Naive thymus-derived CD4-positive, alpha-beta T cell (primary cell): ENCODE results near the gene HSPA12B. TPM values are rescaled to one million over a fixed set of nuclear protein-coding genes. Genes with fewer than 3 reads are reported as not detected.

ENCODE experiments used
- ATAC-seq: fragments of 150-1000 bp; cut with Tn5 transposase; 2 replicates; pipeline ENCODE4 v1.10.0; 2021; ENCODE audit warnings: mild to moderate bottlenecking, moderate library complexity
- CTCF ChIA-PET: fragments of 350-600 bp; sonication (Branson Sonifier 250); formaldehyde crosslinking; loops from one replicate; lab custom pipeline; 2021; ENCODE audit warnings: antibody characterized with exemption; lab: Charles Lee
- POLR2A ChIA-PET: fragments of 350-600 bp; sonication (Branson Sonifier 250); formaldehyde crosslinking; loops from one replicate; lab custom pipeline; 2021; ENCODE audit warnings: antibody characterized with exemption, inconsistent platforms; lab: Charles Lee
- DNase-seq, 9 donors: peaks; one replicate each; pipeline versions ENCODE4 v3.0.0 to v3.0.0-alpha.2; 2020 to 2022; ENCODE audit warnings: mixed read lengths in 1 of 9
- H3K27ac ChIP-seq: one replicate; pipeline ENCODE4 v1.7.0; 2013; ENCODE audit warnings: mild to moderate bottlenecking, low read depth, low read length, moderate library complexity
- H3K27me3 ChIP-seq, 2 donors: one replicate each; pipeline ENCODE4 v1.7.0; 2013; ENCODE audit warnings: low read length in 2 of 2, mild to moderate bottlenecking in 2 of 2, moderate library complexity in 2 of 2; ENCODE audit not compliant: control insufficient read depth in 2 of 2, insufficient read depth in 2 of 2
- H3K36me3 ChIP-seq, 3 experiments: 1 replicate in 2 of 3; 2 replicates in 1 of 3; pipeline ENCODE4 v1.7.0; 2013; ENCODE audit warnings: low read length in 3 of 3, mild to moderate bottlenecking in 3 of 3, moderate library complexity in 1 of 3; ENCODE audit not compliant: insufficient read depth in 3 of 3, control insufficient read depth in 2 of 3
- H3K4me1 ChIP-seq, 2 donors: one replicate each; pipeline ENCODE4 v1.7.0; 2013; ENCODE audit warnings: low read length in 2 of 2, mild to moderate bottlenecking in 2 of 2, moderate library complexity in 1 of 2; ENCODE audit not compliant: control insufficient read depth in 2 of 2, insufficient read depth in 2 of 2
- H3K4me3 ChIP-seq: 2 replicates; pipeline ENCODE4 v1.7.0; 2013; ENCODE audit warnings: mild to moderate bottlenecking, low read length
- H3K9me3 ChIP-seq, 3 experiments: 1 replicate in 2 of 3; 2 replicates in 1 of 3; pipeline ENCODE4 v1.7.0; 2013; ENCODE audit warnings: low read length in 3 of 3; ENCODE audit not compliant: control insufficient read depth in 2 of 3
- H3K27ac Mint-ChIP-seq, 9 donors: one replicate each; pipeline ENCODE4 v1.8.0; 2020 to 2022; ENCODE audit warnings: mixed read lengths in 9 of 9, mild to moderate bottlenecking in 8 of 9, moderate library complexity in 5 of 9, inconsistent platforms in 2 of 9
- H3K27me3 Mint-ChIP-seq, 5 donors: one replicate each; pipeline ENCODE4 v1.8.0; 2021 to 2022; ENCODE audit warnings: mixed read lengths in 5 of 5, mild to moderate bottlenecking in 1 of 5
- H3K36me3 Mint-ChIP-seq, 5 donors: one replicate each; pipeline ENCODE4 v1.8.0; 2020 to 2022; ENCODE audit warnings: mixed read lengths in 5 of 5, mild to moderate bottlenecking in 3 of 5, inconsistent platforms in 1 of 5
- H3K4me1 Mint-ChIP-seq, 7 donors: one replicate each; pipeline ENCODE4 v1.8.0; 2020 to 2022; ENCODE audit warnings: mixed read lengths in 7 of 7, mild to moderate bottlenecking in 3 of 7, inconsistent platforms in 1 of 7
- H3K4me3 Mint-ChIP-seq, 10 donors: one replicate each; pipeline ENCODE4 v1.8.0; 2020 to 2022; ENCODE audit warnings: mild to moderate bottlenecking in 10 of 10, mixed read lengths in 10 of 10, moderate library complexity in 6 of 10, inconsistent platforms in 2 of 10
- H3K9me3 Mint-ChIP-seq, 11 donors: one replicate each; pipeline ENCODE4 v1.8.0; 2020 to 2022; ENCODE audit warnings: mixed read lengths in 11 of 11, mild to moderate bottlenecking in 4 of 11, inconsistent platforms in 1 of 11, moderate library complexity in 1 of 11
- intact Hi-C, 2 donors: fragments of 100-400 bp; cut with micrococcal nuclease; formaldehyde crosslinking; loops; one replicate each; pipeline ENCODE4 v1.15.1; 2023
- polyA plus RNA-seq, 2 donors: library from polyadenylated mRNA; unstranded; fragments of 300-500 nt; fragmentation: Illumina TruSeq; gene quantifications; one replicate each; pipeline ENCODE4 v1.2.3, GENCODE V29; 2021
- total RNA-seq, 6 experiments: library from RNA in 5 of 6; stranded (reverse) in 5 of 6; gene quantifications; 1 replicate in 5 of 6; 2 replicates in 1 of 6; pipeline ENCODE4 v1.2.3 and lab custom pipeline; 2021 to 2026

HSPA12B gene
- total and polyA plus RNA-seq, 7 experiments from 2014 or later = 0.09 to 0.20 TPM; not detected in 5

GRCh38 chr20:3734111-3734843, 1.8 kb downstream of the HSPA12B start:
- no peaks in the 10 kb centered on the region for H3K36me3 ChIP-seq
- Mint-ChIP-seq H3K36me3 (peaks cover 0 to 4% (median 0%) of the 10 kb centered on the region in 5 donors), H3K9me3 (peaks cover 0 to 2% (median 0%) of the 10 kb centered on the region in 11 donors), H3K27me3 (peaks cover 26 to 60% (median 29%) of the 10 kb centered on the region in 5 donors), H3K27ac (no peak overlapping the region), H3K4me1 (peaks cover 0 to 6% (median 0%) of the 10 kb centered on the region in 7 donors), H3K4me3 (no peak overlapping the region)
- no peak overlapping the region for H3K4me3 ChIP-seq
- no peak overlapping the region for H3K27ac ChIP-seq
- H3K27me3 ChIP-seq = peaks cover 0 to 2% of the 10 kb centered on the region in 2 donors
- no peaks in the 10 kb centered on the region for H3K4me1 ChIP-seq
- intact Hi-C loops = no loop called here
- CTCF ChIA-PET = no interaction called here
- POLR2A ChIA-PET = no interaction called here
- no peaks in the 10 kb centered on the region for H3K9me3 ChIP-seq
- ATAC-seq = no peak
- DNase-seq = no peak

GRCh38 chr20:3735768-3736167, 3.3 kb downstream of the HSPA12B start:
- ChIA-PET POLR2A (no interaction called here), CTCF (no interaction called here)
- intact Hi-C loops = no loop called here
- no peak for DNase-seq
- Histone ChIP-seq H3K4me1 (no peaks in the 10 kb centered on the region), H3K9me3 (no peaks in the 10 kb centered on the region), H3K27ac (no peak overlapping the region), H3K36me3 (no peaks in the 10 kb centered on the region), H3K27me3 (peaks cover 0 to 2% of the 10 kb centered on the region in 2 donors), H3K4me3 (no peak overlapping the region)
- H3K4me1 Mint-ChIP-seq = peaks cover 0 to 5% (median 0%) of the 10 kb centered on the region in 7 donors
- H3K36me3 Mint-ChIP-seq = peaks cover 0 to 4% (median 0%) of the 10 kb centered on the region in 5 donors
- H3K4me3 Mint-ChIP-seq = no peak overlapping the region
- peaks cover 0 to 2% (median 0%) of the 10 kb centered on the region in 11 donors for H3K9me3 Mint-ChIP-seq
- ATAC-seq = no peak
- peaks cover 16 to 50% (median 20%) of the 10 kb centered on the region in 5 donors for H3K27me3 Mint-ChIP-seq
- no peak overlapping the region for H3K27ac Mint-ChIP-seq

- Histone ChIP-seq H3K36me3 (no peaks in the 10 kb centered on the region), H3K4me1 (no peaks in the 10 kb centered on the region), H3K4me3 (no peak overlapping the region), H3K27ac (no peak overlapping the region), H3K27me3 (no peaks in the 10 kb centered on the region), H3K9me3 (no peaks in the 10 kb centered on the region)
- Mint-ChIP-seq H3K27ac (no peak overlapping the region), H3K9me3 (no peaks in the 10 kb centered on the region), H3K4me1 (peaks cover 0 to 2% (median 0%) of the 10 kb centered on the region in 7 donors), H3K27me3 (peaks cover 0 to 31% (median 3%) of the 10 kb centered on the region in 5 donors), H3K4me3 (no peak overlapping the region), H3K36me3 (no peaks in the 10 kb centered on the region)
- CTCF ChIA-PET = interaction anchor here (0.7 kb wide), 1 partner anchor 11 kb away, joined by 3 read pairs; no protein-coding TSS in a partner anchor
- POLR2A ChIA-PET = no interaction called here
- intact Hi-C loops = no loop called here
- DNase-seq (no peak), ATAC-seq (no peak)
Measured at GRCh38 chr20:3738111-3739053, 5.9 kb downstream of the HSPA12B start.

GRCh38 chr20:3739054-3739925, 6.8 kb downstream of the HSPA12B start:
- Histone ChIP-seq H3K27ac (no peak overlapping the region), H3K36me3 (no peaks in the 10 kb centered on the region), H3K27me3 (no peaks in the 10 kb centered on the region), H3K9me3 (no peaks in the 10 kb centered on the region), H3K4me1 (no peaks in the 10 kb centered on the region), H3K4me3 (no peak overlapping the region)
- Mint-ChIP-seq H3K27me3 (peaks cover 0 to 26% (median 2%) of the 10 kb centered on the region in 5 donors), H3K36me3 (no peaks in the 10 kb centered on the region), H3K27ac (peak overlapping the region in 1 of 9 donors; percentile 17), H3K9me3 (no peaks in the 10 kb centered on the region), H3K4me1 (peaks cover 0 to 3% (median 2%) of the 10 kb centered on the region in 7 donors), H3K4me3 (no peak overlapping the region)
- intact Hi-C loops = no loop called here
- ATAC-seq (no peak), DNase-seq (no peak)
- CTCF ChIA-PET = interaction anchor here (0.7 kb wide), 1 partner anchor 10 kb away, joined by 3 read pairs; no protein-coding TSS in a partner anchor
- POLR2A ChIA-PET = no interaction called here

- no peak for ATAC-seq
- Histone ChIP-seq H3K27ac (no peak overlapping the region), H3K4me3 (no peak overlapping the region), H3K9me3 (no peaks in the 10 kb centered on the region), H3K4me1 (peaks cover 3% of the 10 kb centered on the region in 2 donors), H3K27me3 (no peaks in the 10 kb centered on the region), H3K36me3 (no peaks in the 10 kb centered on the region)
- Mint-ChIP-seq H3K36me3 (no peaks in the 10 kb centered on the region), H3K27me3 (peaks cover 0 to 28% (median 2%) of the 10 kb centered on the region in 5 donors), H3K4me3 (no peak overlapping the region), H3K27ac (no peak overlapping the region), H3K9me3 (no peaks in the 10 kb centered on the region), H3K4me1 (peaks cover 0 to 10% (median 8%) of the 10 kb centered on the region in 7 donors)
- POLR2A ChIA-PET = no interaction called here
- CTCF ChIA-PET = no interaction called here
- no peak for DNase-seq
- intact Hi-C loops = no loop called here
Measured at GRCh38 chr20:3739926-3740451, 7.5 kb downstream of the HSPA12B start.
